D721Med (cell line): ENCODE measurements around the gene ZSWIM3.
"Not testable (repeated sequence)": the region's sequence is repeated elsewhere in the genome, so short reads cannot be mapped to it uniquely, and the experiment has no call there.

Experiments used
- DNase-seq: peaks from one replicate; pipeline ENCODE4 v3.0.0; 2011; ENCODE audit warnings: low spot score; ENCODE audit not compliant: insufficient read length
- FAIRE-seq: peaks from 2 replicates; lab custom pipeline; 2011; peaks lifted over from hg19 to GRCh38; lab: Jason Lieb, UNC
- TF ChIP-seq, protein P1 (sequence below): IDR thresholded peaks from 2 replicates; pipeline ENCODE4 v1.5.1; 2012; ENCODE audit warnings: mild to moderate bottlenecking, control low read depth; ENCODE audit not compliant: insufficient read depth; ENCODE audit errors: missing control alignments

The ZSWIM3 gene

DNA sequence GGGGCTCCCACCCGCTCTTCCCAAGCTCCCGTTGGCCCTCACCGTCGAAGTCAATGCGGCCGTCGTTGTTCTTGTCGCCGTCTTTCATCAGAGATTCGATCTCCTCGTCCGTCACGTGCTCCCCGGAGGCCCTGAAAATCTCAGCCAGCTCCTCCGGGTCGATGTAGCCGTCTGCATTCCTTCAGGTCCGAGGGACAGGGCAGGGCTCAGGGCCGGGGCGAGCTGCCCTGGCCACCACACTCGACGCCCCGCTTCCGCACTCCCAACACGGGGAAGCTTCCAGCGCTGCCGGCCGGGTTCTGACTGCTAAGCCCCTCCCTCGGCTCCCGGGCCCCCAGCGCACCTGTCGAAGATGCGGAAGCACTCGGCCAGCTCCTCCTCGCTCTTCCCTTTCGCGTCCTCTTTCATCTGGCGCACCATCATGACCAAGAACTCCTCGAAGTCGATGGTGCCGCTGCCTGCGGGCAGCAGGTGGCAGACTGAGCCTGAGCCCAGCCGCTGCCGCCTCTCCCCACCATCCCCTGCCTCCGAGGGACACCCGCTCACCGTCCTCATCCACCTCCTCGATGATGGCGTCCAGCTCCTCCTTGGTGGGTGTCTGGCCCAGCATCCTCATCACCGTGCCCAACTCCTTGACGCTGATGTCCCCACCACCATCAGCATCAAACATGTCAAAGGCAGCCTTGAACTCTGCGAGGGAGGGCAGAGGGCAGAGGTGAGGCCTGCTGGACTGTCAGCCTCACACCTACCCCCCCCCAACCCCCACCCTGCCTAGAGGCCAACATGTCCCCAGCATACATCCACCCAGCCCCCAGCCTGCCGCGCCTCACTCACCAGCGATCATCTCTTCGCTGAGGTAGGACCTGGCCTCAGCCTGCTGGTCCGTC, 33.2 kb upstream of the ZSWIM3 start:
- DNase-seq (no peak), FAIRE-seq (no peak)
- TF ChIP-seq, protein P1, sequence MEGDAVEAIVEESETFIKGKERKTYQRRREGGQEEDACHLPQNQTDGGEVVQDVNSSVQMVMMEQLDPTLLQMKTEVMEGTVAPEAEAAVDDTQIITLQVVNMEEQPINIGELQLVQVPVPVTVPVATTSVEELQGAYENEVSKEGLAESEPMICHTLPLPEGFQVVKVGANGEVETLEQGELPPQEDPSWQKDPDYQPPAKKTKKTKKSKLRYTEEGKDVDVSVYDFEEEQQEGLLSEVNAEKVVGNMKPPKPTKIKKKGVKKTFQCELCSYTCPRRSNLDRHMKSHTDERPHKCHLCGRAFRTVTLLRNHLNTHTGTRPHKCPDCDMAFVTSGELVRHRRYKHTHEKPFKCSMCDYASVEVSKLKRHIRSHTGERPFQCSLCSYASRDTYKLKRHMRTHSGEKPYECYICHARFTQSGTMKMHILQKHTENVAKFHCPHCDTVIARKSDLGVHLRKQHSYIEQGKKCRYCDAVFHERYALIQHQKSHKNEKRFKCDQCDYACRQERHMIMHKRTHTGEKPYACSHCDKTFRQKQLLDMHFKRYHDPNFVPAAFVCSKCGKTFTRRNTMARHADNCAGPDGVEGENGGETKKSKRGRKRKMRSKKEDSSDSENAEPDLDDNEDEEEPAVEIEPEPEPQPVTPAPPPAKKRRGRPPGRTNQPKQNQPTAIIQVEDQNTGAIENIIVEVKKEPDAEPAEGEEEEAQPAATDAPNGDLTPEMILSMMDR, result peak; percentile 41

DNA sequence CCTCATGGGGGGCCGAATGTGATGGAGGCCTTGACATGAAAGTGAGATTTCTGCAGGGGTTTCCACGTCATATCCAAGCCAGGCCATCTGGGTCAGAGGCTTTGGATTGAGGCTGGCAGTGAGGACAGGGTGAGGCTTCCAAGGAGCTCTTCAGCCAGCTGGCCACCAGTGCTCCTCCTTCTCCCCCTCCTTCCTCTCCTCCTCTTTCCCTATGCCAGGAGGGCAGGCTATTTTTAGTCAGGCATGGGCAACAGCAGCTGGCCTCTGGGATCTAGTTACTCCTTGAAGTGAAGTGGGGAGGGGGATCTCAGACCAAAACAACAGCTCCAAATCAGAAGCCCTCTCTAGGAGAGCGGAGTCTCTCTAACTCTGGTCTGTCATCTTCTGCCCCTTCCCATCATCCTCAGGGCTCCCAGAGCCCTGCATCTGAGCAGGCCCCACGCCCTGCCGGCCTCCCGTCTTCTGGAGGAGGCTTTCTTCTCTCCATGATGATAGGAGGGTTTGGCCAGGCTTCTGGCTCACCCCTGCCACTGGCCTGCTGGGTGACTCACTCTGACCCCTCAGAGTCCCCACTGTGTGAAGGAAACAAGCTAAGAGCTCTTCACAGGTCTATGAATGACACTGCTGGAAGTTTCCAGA, 30.9 kb upstream of the ZSWIM3 start:
- FAIRE-seq, result no peak
- TF ChIP-seq, protein P1, result no peak
- no peak for DNase-seq

DNA sequence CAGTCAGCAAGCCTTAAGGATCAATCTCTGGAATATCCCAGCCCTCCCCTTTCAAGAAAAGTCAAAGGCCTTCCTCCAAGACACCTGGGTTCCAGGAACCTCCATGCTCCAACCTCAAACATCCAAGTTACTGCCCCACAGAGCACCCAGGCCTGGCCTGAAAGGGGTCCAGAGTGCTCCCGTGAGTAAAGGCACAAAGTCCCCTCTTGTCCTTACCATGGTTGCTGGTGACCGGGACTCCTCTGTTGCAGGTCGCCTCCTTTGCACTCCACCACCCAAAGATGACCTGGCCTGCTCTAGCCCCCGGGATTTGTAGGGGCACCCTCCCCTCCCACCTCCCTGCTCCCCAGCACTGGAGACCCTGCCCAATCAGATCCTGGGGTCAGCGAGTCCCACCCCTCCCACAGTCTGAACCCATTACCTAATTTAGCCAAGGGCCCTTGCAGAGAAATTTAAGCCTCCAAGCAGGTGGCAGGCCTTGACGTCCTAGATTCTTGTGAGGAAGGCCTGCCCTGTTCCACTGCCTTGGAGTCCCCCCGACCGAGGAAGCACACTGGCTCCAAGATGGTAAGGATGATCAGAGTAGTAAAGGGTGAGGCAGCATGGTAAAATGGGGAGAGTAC, 30.3 kb upstream of the ZSWIM3 start, which contains the start of gene TNNC2:
Gene TNNC2 (minus strand): TSS at position 283 of the 623 bp plus-strand sequence. CDS start 64 bp downstream, at position 219.
- DNase-seq, result no peak
- no peak for FAIRE-seq
- TF ChIP-seq, protein P1, result no peak

DNA sequence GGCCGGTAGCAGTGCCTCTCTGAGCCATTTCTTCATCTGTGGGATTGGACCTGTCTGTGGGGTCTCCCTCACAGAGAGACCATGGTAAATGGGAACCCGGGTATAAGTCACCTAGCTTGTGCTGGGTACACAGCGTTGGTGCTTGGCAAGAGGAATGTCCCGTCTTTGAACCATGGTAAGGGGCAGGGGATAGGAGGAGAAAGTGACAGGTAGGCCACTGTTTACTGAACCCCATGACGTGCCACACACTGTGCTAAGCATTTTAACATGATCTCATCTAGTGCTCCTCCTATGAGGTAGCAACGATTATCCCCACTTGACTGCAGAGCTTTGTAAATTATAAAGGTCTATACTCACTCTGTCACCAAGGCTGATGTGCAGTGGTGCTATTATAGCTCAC, 29.7 kb upstream of the ZSWIM3 start:
- DNase-seq, result no peak

DNA sequence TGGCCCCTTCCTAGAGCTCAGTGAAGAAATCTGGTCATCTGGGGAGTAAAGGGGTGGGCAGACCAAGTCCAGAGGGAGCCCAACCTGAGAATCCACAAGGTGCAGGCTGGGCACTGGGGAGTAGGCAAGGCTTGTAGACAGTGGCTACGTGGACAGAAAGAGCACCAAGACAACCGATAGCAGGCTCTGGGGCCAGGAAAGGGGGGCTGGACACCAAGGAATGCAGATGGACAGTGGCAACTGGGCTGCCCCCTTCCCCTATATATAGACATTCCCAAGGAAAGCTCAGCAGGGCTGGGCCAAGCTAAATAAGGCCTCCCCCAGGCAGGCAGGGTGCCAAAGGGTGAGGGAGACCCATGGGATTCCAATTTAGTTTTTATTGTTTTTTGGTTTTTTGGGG, 28.8 kb upstream of the ZSWIM3 start:
- DNase-seq (no peak), FAIRE-seq (no peak)
- TF ChIP-seq, protein P1, result no peak

More for the DNA sequence above, 29.7 kb upstream of the ZSWIM3 start:
- TF ChIP-seq, protein P1, result no peak
- no peak for FAIRE-seq

DNA sequence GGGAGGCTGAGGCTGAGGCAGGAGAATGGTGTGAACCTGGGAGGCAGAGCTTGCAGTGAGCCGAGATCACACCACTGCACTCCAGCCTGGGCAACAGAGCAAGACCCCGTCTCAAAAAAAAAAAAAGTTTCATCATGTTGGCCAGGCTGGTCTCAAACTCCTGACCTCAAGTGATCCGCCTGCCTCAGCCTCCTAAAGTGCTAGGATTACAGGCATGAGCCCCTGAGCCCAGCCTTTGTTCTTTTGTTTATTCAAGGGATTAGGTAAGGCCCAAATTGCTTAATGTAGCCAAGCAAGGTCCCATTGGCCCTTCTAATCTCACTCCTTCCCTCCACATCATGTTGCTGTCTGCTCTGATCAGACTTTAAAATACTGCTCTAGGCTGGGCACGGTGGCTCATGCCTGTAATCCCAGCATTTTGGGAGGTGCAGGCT, 27.7 kb upstream of the ZSWIM3 start:
- FAIRE-seq, DNase-seq: not testable (repeated sequence)

DNA sequence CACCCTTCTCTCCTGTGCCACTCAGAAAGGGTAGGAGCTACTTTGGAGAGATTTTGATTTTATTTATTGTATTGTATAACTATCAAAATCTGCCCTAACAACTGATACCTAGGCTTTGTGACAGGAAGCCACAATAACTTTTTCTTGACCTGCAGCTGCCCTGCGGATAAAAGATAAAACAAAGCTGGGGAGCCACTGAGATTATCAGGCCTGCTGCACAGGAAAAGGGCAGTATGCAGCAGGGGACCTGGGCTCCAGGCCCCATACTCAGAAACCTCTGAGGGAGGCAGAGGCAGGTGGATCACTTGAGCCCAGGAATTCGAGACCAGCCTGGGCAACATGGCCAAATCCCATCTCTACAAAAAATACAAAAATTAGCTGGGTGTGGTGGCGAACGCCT, 24.8 kb upstream of the ZSWIM3 start:
- FAIRE-seq (no peak), DNase-seq (no peak)
- TF ChIP-seq, protein P1, result no peak
